Measurements from ENCODE around the gene BMP7.

Gene BMP7

DNA sequence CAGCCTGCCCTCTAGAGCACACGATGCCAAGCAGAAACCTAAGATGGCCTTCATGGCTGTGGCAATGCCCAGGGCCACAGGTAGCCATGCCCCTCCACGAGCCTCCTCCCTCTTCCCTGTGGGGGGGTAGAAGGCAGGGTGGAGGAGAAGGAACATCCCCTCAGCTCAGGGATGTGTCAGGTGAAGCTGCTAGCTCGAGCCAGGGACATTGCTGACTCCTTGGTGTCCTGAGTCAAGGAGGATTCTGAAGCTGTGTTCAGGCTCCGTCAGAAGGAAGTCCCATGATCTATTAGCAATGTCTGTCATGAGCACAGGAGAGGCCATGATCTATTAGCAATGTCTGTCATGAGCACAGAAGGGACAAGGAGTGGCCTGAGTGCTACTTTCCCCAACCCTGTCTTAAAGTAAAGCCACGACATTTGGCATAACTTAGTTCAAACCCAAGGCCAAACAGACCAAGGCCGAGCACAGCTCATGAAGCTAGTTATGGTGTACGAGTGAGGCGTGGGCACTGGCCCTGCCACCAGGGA is 87.8 kb downstream of the BMP7 start:
- no peaks in the 10 kb centered on the region for H3K36me3 ChIP-seq
- TF ChIP-seq, protein P1, sequence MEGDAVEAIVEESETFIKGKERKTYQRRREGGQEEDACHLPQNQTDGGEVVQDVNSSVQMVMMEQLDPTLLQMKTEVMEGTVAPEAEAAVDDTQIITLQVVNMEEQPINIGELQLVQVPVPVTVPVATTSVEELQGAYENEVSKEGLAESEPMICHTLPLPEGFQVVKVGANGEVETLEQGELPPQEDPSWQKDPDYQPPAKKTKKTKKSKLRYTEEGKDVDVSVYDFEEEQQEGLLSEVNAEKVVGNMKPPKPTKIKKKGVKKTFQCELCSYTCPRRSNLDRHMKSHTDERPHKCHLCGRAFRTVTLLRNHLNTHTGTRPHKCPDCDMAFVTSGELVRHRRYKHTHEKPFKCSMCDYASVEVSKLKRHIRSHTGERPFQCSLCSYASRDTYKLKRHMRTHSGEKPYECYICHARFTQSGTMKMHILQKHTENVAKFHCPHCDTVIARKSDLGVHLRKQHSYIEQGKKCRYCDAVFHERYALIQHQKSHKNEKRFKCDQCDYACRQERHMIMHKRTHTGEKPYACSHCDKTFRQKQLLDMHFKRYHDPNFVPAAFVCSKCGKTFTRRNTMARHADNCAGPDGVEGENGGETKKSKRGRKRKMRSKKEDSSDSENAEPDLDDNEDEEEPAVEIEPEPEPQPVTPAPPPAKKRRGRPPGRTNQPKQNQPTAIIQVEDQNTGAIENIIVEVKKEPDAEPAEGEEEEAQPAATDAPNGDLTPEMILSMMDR (IDR thresholded peaks at IDR 0.05), result no peak
- no peaks in the 10 kb centered on the region for H3K4me1 ChIP-seq (ENCODE audit: control insufficient read depth in 1 of 2, insufficient read depth in 1 of 2, low read depth in 1 of 2, low read length in 1 of 2)
- no peak overlapping the region for H3K27ac ChIP-seq
- H3K27me3 ChIP-seq, result peaks cover 28% of the 10 kb centered on the region
- H3K9me3 ChIP-seq, result no peaks in the 10 kb centered on the region
- no peak overlapping the region for H3K4me3 ChIP-seq (ENCODE audit: low read depth in 1 of 2, low read length in 1 of 2)

DNA sequence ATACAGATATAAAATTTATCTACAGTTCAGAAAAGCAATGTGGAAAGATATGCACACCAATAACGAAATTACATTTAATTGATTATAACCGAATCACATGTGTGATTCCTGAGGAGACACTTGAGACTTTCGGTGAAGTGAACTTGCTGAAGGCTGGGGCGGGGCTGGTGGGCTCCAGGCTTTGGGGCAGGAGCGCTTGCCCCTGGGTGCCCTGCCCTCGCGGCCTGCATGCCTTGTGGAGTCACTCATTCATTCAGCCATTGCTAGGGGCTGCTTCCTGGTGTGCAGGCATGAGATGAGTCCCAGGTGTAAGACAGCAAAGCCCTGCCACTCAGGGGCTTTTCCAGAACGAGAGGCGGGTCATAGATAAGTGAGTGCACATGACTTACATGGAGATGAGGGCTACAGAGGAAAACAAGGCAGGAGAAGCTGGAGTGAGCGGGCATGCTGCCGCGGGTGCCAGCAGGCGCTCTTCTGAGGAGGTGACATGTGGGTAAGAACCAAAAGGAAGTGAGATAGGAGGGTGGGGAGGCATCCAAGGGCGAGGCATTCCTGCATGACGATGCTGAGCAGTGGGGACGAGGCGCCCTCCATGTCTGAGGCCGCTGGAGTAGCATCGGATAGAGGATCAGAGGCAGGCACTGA is 88.7 kb downstream of the BMP7 start:
- peaks cover 28% of the 10 kb centered on the region for H3K27me3 ChIP-seq
- TF ChIP-seq, protein P1 (IDR thresholded peaks at IDR 0.05), result no peak

DNA sequence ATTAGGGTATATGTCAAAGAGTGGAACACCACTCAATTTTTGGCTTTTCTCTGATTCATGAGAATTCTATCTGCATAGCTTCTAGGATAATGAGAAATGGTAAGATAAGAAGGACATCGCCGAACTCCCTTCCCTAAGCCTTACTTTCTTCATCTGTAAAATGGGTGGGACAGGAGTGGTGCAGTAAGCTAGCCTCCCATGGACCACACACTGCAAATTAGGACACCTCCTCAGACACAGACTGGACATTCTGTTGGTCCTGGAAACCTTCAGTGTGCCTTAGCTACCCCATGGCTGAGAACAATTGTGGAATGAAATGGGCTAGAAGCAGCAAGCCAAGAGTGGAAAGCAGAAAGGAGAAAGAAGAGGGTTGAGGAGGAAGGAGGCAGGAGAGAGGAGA is 89.6 kb downstream of the BMP7 start:
- Histone ChIP-seq H3K27ac (no peak overlapping the region), H3K9me3 (no peaks in the 10 kb centered on the region), H3K36me3 (no peaks in the 10 kb centered on the region)

More for the DNA sequence above, 88.7 kb downstream of the BMP7 start:
- Histone ChIP-seq H3K4me1 (ENCODE audit: control insufficient read depth in 1 of 2, insufficient read depth in 1 of 2, low read depth in 1 of 2, low read length in 1 of 2) (no peaks in the 10 kb centered on the region), H3K36me3 (no peaks in the 10 kb centered on the region), H3K9me3 (no peaks in the 10 kb centered on the region), H3K4me3 (ENCODE audit: low read depth in 1 of 2, low read length in 1 of 2) (no peak overlapping the region), H3K27ac (no peak overlapping the region)

DNA sequence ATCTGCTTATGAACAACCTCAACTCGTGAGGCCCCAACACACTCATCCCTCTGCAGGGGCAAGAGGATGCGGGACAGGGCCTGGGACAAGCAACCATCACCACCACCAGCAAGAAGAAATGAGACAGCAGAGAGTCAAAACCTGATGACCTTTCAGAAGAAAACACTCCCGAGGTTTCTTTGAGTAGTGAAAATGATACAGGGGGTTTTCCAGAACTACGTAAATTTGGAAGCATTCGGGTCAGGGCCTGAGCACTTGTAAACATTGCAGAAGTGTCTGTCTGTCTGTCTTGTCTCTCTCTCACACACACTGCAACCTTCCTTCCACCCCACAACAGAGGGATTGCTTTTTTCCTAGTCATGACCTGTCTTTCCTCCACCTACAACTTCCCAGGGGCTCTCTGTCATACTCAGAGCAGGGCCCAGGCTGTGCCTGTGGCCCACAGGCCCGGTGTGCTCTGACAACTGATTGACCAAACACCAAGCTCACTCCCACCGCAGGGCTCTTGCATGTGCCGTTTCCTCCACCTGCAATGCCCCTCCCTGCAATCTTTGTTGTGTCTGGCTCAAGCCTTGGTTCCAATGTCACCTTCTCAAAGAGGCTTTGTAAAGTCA is 90.9 kb downstream of the BMP7 start:
- TF ChIP-seq, protein P1 (IDR thresholded peaks at IDR 0.05), result no peak
- Histone ChIP-seq H3K4me1 (ENCODE audit: control insufficient read depth in 1 of 2, insufficient read depth in 1 of 2, low read depth in 1 of 2, low read length in 1 of 2) (no peaks in the 10 kb centered on the region), H3K36me3 (no peaks in the 10 kb centered on the region), H3K9me3 (no peaks in the 10 kb centered on the region), H3K27me3 (peaks cover 21% of the 10 kb centered on the region), H3K27ac (no peak overlapping the region), H3K4me3 (ENCODE audit: low read depth in 1 of 2, low read length in 1 of 2) (no peak overlapping the region)

More for the DNA sequence above, 89.6 kb downstream of the BMP7 start:
- no peaks in the 10 kb centered on the region for H3K4me1 ChIP-seq (ENCODE audit: control insufficient read depth in 1 of 2, insufficient read depth in 1 of 2, low read depth in 1 of 2, low read length in 1 of 2)
- TF ChIP-seq, protein P1 (IDR thresholded peaks at IDR 0.05), result no peak
- H3K4me3 ChIP-seq (ENCODE audit: low read depth in 1 of 2, low read length in 1 of 2), result no peak overlapping the region
- peaks cover 28% of the 10 kb centered on the region for H3K27me3 ChIP-seq

- peaks cover 14% of the 10 kb centered on the region for H3K27me3 ChIP-seq
- H3K9me3 ChIP-seq, result no peaks in the 10 kb centered on the region
- no peak overlapping the region for H3K4me3 ChIP-seq (ENCODE audit: low read depth in 1 of 2, low read length in 1 of 2)
- H3K27ac ChIP-seq, result no peak overlapping the region
- no peaks in the 10 kb centered on the region for H3K36me3 ChIP-seq
- no peaks in the 10 kb centered on the region for H3K4me1 ChIP-seq (ENCODE audit: control insufficient read depth in 1 of 2, insufficient read depth in 1 of 2, low read depth in 1 of 2, low read length in 1 of 2)
- TF ChIP-seq, protein P1 (IDR thresholded peaks at IDR 0.05), result no peak
These were observed 91.7 kb downstream of the BMP7 start for GRCh38 chr20:57174737-57175136.

Measured in neutrophil (primary cell).